ENCODE measurements around the gene HOXB7.

DNA sequence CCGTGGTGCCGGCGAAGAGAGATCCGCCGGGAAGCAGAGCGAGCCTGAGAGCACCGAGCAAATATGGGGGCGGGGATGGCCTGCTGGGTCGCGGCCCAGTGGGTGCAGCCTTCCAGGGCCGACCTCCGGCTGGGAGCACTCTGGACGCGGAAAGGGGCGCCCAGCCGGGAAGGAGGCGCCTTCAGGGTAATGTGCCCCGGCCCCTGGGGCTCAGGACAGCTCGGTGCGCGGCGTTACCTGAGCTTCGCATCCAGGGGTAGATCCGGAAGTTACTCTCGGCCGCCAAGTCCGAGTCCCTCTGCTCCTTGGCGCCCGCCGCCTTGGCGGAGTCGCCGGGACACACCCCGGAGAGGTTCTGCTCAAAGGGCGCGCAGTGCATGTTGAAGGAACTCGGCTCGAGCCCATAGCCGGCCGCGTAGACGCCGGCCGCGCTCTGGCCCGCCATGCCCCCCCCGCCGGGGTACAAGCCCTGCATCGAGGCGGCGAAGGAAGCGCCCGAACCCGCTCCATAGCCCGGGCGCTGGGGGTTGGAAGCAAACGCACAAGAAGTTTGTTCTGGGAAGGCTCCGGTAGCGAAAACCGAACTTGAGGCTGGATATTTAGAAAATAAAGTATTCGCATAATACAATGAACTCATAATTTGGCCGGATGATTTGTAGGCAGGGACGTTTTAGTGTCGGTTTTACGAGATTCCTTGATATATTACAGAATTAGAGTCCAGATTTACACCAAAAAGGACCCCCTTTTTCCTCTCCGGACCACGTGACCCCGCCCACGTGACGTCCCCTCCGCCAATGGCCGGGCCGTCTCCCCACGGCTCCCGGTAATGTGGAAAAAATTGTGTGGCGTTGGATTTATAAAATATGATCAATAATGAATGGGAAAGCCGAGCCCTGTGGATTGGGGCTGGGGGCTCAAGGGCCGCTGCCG lies at the start of gene HOXB7:
- TF ChIP-seq EZH2phosphoT487 (IDR thresholded peaks at IDR 0.05; ENCODE audit: insufficient read depth, low read depth) (no peak), EZH2 (IDR thresholded peaks at IDR 0.05; ENCODE audit: insufficient read depth, poor library complexity, severe bottlenecking) (no peak)

All from GM23248 (cell line).